K562 (cell line): ENCODE results near the gene RTF1. TPM values are rescaled to one million over a fixed set of nuclear protein-coding genes. Genes with fewer than 3 reads are reported as not detected.

Experiments used
- ADNP ChIP-seq: fragments of 200-800 bp; sonication (Bioruptor generic); IDR thresholded peaks from 2 replicates; pipeline ENCODE4 v1.6.1; 2016; ENCODE audit warnings: missing genetic modification characterization, missing compliant biosample characterization
- CBFA2T2 ChIP-seq: fragments of 450-650 bp; conservative IDR thresholded peaks from 2 replicates; pipeline ENCODE4 v1.6.1; 2017; ENCODE audit warnings: mild to moderate bottlenecking
- HDAC1 ChIP-seq, 2 experiments: fragments of 450-650 bp; IDR thresholded peaks; 2 replicates each; pipeline ENCODE4 v1.6.1; 2016 to 2017; ENCODE audit warnings: inconsistent platforms in 1 of 2, mild to moderate bottlenecking in 1 of 2, moderate library complexity in 1 of 2
- KDM2B ChIP-seq: fragments of 250-450 bp; sonication (Bioruptor Pico); IDR thresholded peaks from 2 replicates; pipeline ENCODE4 v1.8.0; 2021; ENCODE audit warnings: mild to moderate bottlenecking, moderate library complexity
- KLF6 ChIP-seq: fragments of 250-450 bp; sonication (Bioruptor Pico); IDR thresholded peaks from 2 replicates; pipeline ENCODE4 v1.4.0; 2020; ENCODE audit warnings: mild to moderate bottlenecking, moderate library complexity, borderline replicate concordance
- MXI1 ChIP-seq: IDR thresholded peaks from 2 replicates; pipeline ENCODE4 v1.6.1; 2011; ENCODE audit warnings: low read depth, mild to moderate bottlenecking, improper control_type of control experiment, low read length
- NCOA1 ChIP-seq: fragments of 450-650 bp; IDR thresholded peaks from 2 replicates; pipeline ENCODE4 v1.6.1; 2016; ENCODE audit warnings: low read depth
- NFE2L1 ChIP-seq: fragments of 450-650 bp; IDR thresholded peaks from 2 replicates; pipeline ENCODE4 v1.6.1; 2016; ENCODE audit warnings: missing genetic modification characterization, low read depth, mild to moderate bottlenecking, missing compliant biosample characterization, moderate library complexity, borderline replicate concordance
- OTX1 ChIP-seq: fragments of 450-650 bp; formaldehyde crosslinking; IDR thresholded peaks from 2 replicates; pipeline ENCODE4 v1.4.0; 2022; ENCODE audit warnings: mild to moderate bottlenecking
- PCBP2 ChIP-seq: fragments of 200-400 bp; formaldehyde crosslinking; IDR thresholded peaks from 2 replicates; pipeline ENCODE4 v1.6.1; 2018; ENCODE audit warnings: low read length, low read depth, mild to moderate bottlenecking, moderate library complexity; ENCODE audit not compliant: poor library complexity, severe bottlenecking
- POLR2H ChIP-seq: IDR thresholded peaks from 2 replicates; pipeline ENCODE4 v1.6.1; 2016; ENCODE audit warnings: missing genetic modification characterization, low read depth, mild to moderate bottlenecking, control low read depth, missing compliant biosample characterization, moderate library complexity
- RNF2 ChIP-seq: sonication (generic); IDR thresholded peaks from 2 replicates; pipeline ENCODE4 v1.6.1; 2016
- STAT5B ChIP-seq: fragments of 250-450 bp; sonication (Bioruptor Pico); IDR thresholded peaks from 2 replicates; pipeline ENCODE4 v1.8.0; 2021; ENCODE audit warnings: mild to moderate bottlenecking, inconsistent platforms
- USF1 ChIP-seq: sonication (generic); formaldehyde crosslinking; IDR thresholded peaks from 2 replicates; pipeline ENCODE4 v1.9.0; 2022; ENCODE audit warnings: mild to moderate bottlenecking, missing genetic modification reagents
- ZNF23 ChIP-seq: fragments of 250-450 bp; sonication (Bioruptor Pico); IDR thresholded peaks from 2 replicates; pipeline ENCODE4 v1.4.0; 2020; ENCODE audit warnings: mild to moderate bottlenecking
- ZNF354B ChIP-seq: fragments of 250-450 bp; sonication (Bioruptor Pico); IDR thresholded peaks from 2 replicates; pipeline ENCODE4 v1.4.0; 2020
- ZNF561 ChIP-seq: fragments of 450-650 bp; formaldehyde crosslinking; conservative IDR thresholded peaks from 2 replicates; pipeline ENCODE4 v1.4.0; 2020; ENCODE audit warnings: mild to moderate bottlenecking, moderate library complexity
- ZNF740 ChIP-seq, 3 experiments: fragments of 200-800 bp in 1 of 3; sonication (Bioruptor generic) in 1 of 3; sonication (generic) in 1 of 3; formaldehyde crosslinking in 1 of 3; IDR thresholded peaks; 2 replicates each; pipeline versions ENCODE4 v1.6.1 to v1.8.0; 2016 to 2022; ENCODE audit warnings: mild to moderate bottlenecking in 2 of 3, missing compliant biosample characterization in 2 of 3, missing genetic modification characterization in 2 of 3, missing genetic modification reagents in 1 of 3
- polyA plus RNA-seq, 8 experiments: library from polyadenylated mRNA; depleted of rRNA in 4 of 8; stranded (reverse) in 5 of 8; unstranded in 3 of 8; fragments of >200 nt; fragmentation: Nextera tagmentation in 2 of 8; fragmentation: Illumina TruSeq in 1 of 8; extraction: Ambion mirVana in 2 of 8; extraction: Trizol in 1 of 8; gene quantifications; 2 replicates each; pipeline versions ENCODE4 v1.2.1 to v1.2.3, GENCODE V29; 2011 to 2014; ENCODE audit warnings: inconsistent platforms in 1 of 8, missing spikeins in 1 of 8
- total RNA-seq, 7 experiments: library from RNA; depleted of rRNA in 6 of 7; stranded (reverse); fragments of >200 nt in 6 of 7; fragmentation: Illumina TruSeq in 2 of 7; extraction: Trizol in 2 of 7; gene quantifications; 2 replicates each; pipeline versions ENCODE4 v1.2.1 to v1.2.3, GENCODE V29; 2011 to 2021; ENCODE audit warnings: low replicate concordance in 1 of 7
- TF ChIP-seq, protein P1 (sequence below), 3 experiments: IDR thresholded peaks in 2 of 3; conservative IDR thresholded peaks in 1 of 3; 2 replicates each; pipeline ENCODE4 v1.5.1; 2011 to 2012; ENCODE audit warnings: low read length in 3 of 3, mild to moderate bottlenecking in 3 of 3, control low read depth in 2 of 3, improper control_type of control experiment in 1 of 3, inconsistent platforms in 1 of 3, low read depth in 1 of 3, mixed read lengths in 1 of 3, moderate library complexity in 1 of 3; ENCODE audit not compliant: insufficient read depth in 2 of 3
- TF ChIP-seq, protein P2 (sequence below): sonication (generic); formaldehyde crosslinking; IDR thresholded peaks from 2 replicates; pipeline ENCODE4 v1.5.0; 2020; ENCODE audit warnings: missing genetic modification reagents
- TF ChIP-seq, protein P3 (sequence below): sonication (generic); formaldehyde crosslinking; IDR thresholded peaks from 2 replicates; pipeline ENCODE4 v1.8.0; 2022; ENCODE audit warnings: mild to moderate bottlenecking, missing genetic modification reagents

Gene RTF1
- total and polyA plus RNA-seq, 9 of the 15 experiments (the other 6 are each of a cell fraction or from before 2014, with no cell fraction given) = 7.6 to 69.5 (median 31.5) TPM

GRCh38 chr15:41493205-41493901, 76.5 kb downstream of the RTF1 start, which contains the start of gene ITPKA (continued):
- TF ChIP-seq OTX1 (CRISPR knock-in tag) = no peak
- no peak for TF ChIP-seq ADNP (tag)
- TF ChIP-seq, protein P1, sequence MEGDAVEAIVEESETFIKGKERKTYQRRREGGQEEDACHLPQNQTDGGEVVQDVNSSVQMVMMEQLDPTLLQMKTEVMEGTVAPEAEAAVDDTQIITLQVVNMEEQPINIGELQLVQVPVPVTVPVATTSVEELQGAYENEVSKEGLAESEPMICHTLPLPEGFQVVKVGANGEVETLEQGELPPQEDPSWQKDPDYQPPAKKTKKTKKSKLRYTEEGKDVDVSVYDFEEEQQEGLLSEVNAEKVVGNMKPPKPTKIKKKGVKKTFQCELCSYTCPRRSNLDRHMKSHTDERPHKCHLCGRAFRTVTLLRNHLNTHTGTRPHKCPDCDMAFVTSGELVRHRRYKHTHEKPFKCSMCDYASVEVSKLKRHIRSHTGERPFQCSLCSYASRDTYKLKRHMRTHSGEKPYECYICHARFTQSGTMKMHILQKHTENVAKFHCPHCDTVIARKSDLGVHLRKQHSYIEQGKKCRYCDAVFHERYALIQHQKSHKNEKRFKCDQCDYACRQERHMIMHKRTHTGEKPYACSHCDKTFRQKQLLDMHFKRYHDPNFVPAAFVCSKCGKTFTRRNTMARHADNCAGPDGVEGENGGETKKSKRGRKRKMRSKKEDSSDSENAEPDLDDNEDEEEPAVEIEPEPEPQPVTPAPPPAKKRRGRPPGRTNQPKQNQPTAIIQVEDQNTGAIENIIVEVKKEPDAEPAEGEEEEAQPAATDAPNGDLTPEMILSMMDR (IDR thresholded peaks at IDR 0.05 in 2 of 3, conservative IDR thresholded peaks at IDR 0.05 in 1 of 3; ENCODE audit: insufficient read depth in 2 of 3, low read depth in 1 of 3, low read length in 3 of 3) = no peak
- no peak for TF ChIP-seq NCOA1
- TF ChIP-seq, protein P2, sequence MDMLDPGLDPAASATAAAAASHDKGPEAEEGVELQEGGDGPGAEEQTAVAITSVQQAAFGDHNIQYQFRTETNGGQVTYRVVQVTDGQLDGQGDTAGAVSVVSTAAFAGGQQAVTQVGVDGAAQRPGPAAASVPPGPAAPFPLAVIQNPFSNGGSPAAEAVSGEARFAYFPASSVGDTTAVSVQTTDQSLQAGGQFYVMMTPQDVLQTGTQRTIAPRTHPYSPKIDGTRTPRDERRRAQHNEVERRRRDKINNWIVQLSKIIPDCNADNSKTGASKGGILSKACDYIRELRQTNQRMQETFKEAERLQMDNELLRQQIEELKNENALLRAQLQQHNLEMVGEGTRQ = no peak
- TF ChIP-seq ZNF23 (CRISPR knock-in tag) = no peak
- TF ChIP-seq POLR2H (tag) = peak; percentile 85
- TF ChIP-seq, protein P3, sequence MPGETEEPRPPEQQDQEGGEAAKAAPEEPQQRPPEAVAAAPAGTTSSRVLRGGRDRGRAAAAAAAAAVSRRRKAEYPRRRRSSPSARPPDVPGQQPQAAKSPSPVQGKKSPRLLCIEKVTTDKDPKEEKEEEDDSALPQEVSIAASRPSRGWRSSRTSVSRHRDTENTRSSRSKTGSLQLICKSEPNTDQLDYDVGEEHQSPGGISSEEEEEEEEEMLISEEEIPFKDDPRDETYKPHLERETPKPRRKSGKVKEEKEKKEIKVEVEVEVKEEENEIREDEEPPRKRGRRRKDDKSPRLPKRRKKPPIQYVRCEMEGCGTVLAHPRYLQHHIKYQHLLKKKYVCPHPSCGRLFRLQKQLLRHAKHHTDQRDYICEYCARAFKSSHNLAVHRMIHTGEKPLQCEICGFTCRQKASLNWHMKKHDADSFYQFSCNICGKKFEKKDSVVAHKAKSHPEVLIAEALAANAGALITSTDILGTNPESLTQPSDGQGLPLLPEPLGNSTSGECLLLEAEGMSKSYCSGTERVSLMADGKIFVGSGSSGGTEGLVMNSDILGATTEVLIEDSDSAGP (CRISPR knock-in tag) = no peak
- no peak for TF ChIP-seq RNF2
- no peak for TF ChIP-seq MXI1
- TF ChIP-seq KLF6 (CRISPR knock-in tag) = no peak
- TF ChIP-seq PCBP2 = no peak
- no peak for TF ChIP-seq USF1 (CRISPR knock-in tag)
- TF ChIP-seq NFE2L1 (tag) = no peak
- TF ChIP-seq KDM2B (CRISPR knock-in tag) = 0 out of 2 replicates have a peak, but pooled peaks have one; percentile 39
- TF ChIP-seq STAT5B (CRISPR knock-in tag) = no peak
- peak; percentile 76; the same call in 1 of the 2 replicates for TF ChIP-seq ZNF740 (CRISPR knock-in tag; IDR thresholded peaks at IDR 0.05)
- TF ChIP-seq ZNF740 (tag; IDR thresholded peaks at IDR 0.05) = no peak
- TF ChIP-seq ZNF354B (CRISPR knock-in tag) = no peak
- TF ChIP-seq HDAC1 (IDR thresholded peaks at IDR 0.05) = no peak; a peak in 1 of 4 replicates
- no peak for TF ChIP-seq ZNF561 (CRISPR knock-in tag)
- no peak for TF ChIP-seq CBFA2T2
